HL-60 (cell line): ENCODE data around the gene KIAA1549.

Source experiments
- DNase-seq, 2 experiments: peaks; one replicate each; pipeline ENCODE4 v3.0.0-alpha.2; 2010 to 2020; ENCODE audit warnings: low read depth in 1 of 2, low spot score in 1 of 2
- H3K27ac ChIP-seq: fragments of 250-450 bp; sonication (Bioruptor Pico); replicated peaks from 2 replicates; pipeline ENCODE4 v1.5.1; 2020; ENCODE audit warnings: mild to moderate bottlenecking, moderate library complexity
- H3K27me3 ChIP-seq: fragments of 250-450 bp; sonication (Bioruptor Pico); 2 replicates; pipeline ENCODE4 v1.5.1; 2021; ENCODE audit warnings: mild to moderate bottlenecking, moderate library complexity; ENCODE audit not compliant: insufficient read depth, poor library complexity, severe bottlenecking
- H3K4me3 ChIP-seq: replicated peaks from 2 replicates; pipeline ENCODE4 v1.5.1; 2011; ENCODE audit warnings: mild to moderate bottlenecking, control low read depth, low read length; ENCODE audit not compliant: insufficient read depth
- GABPA ChIP-seq: IDR thresholded peaks from 2 replicates; pipeline ENCODE4 v1.6.1; 2012; ENCODE audit warnings: low read depth
- POLR2AphosphoS5 ChIP-seq: IDR thresholded peaks from 2 replicates; pipeline ENCODE4 v1.6.1; 2012; ENCODE audit warnings: low read depth
- SPI1 ChIP-seq: IDR thresholded peaks from 2 replicates; pipeline ENCODE4 v1.6.1; 2012; ENCODE audit warnings: low read depth, mild to moderate bottlenecking, borderline replicate concordance
- TF ChIP-seq, protein P1 (sequence below): IDR thresholded peaks from 2 replicates; pipeline ENCODE4 v1.6.1; 2012; ENCODE audit warnings: low read depth; ENCODE audit not compliant: insufficient replicate concordance
- TF ChIP-seq, protein P2 (sequence below): IDR thresholded peaks from one replicate; pipeline ENCODE4 v1.5.1; 2011; ENCODE audit warnings: low read length, control low read depth, inconsistent platforms; ENCODE audit not compliant: insufficient read depth

Gene KIAA1549

DNA sequence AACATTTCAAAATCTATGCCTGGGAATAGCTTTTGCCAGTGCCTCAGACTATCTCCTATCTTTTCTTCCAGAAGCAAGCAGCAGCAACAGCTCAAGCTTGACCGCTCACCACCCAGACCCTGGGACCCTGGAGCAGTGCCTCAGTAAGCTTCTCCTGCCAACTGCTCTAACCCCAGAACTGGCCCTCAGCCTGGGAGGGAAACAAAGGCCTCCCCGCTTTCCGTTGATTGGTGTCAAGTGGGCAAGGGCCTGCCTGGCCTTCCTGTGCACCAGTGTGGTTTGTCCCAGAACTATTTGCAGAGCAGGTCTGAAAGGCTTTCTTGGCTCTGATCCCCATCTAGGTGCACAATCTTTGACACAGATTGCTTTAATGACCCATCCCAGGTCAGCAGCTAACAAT is 179.9 kb downstream of the KIAA1549 start:
- H3K4me3 ChIP-seq: no peak overlapping the region
- H3K27ac ChIP-seq: no peak overlapping the region
- DNase-seq: no peak
- TF ChIP-seq, protein P1, sequence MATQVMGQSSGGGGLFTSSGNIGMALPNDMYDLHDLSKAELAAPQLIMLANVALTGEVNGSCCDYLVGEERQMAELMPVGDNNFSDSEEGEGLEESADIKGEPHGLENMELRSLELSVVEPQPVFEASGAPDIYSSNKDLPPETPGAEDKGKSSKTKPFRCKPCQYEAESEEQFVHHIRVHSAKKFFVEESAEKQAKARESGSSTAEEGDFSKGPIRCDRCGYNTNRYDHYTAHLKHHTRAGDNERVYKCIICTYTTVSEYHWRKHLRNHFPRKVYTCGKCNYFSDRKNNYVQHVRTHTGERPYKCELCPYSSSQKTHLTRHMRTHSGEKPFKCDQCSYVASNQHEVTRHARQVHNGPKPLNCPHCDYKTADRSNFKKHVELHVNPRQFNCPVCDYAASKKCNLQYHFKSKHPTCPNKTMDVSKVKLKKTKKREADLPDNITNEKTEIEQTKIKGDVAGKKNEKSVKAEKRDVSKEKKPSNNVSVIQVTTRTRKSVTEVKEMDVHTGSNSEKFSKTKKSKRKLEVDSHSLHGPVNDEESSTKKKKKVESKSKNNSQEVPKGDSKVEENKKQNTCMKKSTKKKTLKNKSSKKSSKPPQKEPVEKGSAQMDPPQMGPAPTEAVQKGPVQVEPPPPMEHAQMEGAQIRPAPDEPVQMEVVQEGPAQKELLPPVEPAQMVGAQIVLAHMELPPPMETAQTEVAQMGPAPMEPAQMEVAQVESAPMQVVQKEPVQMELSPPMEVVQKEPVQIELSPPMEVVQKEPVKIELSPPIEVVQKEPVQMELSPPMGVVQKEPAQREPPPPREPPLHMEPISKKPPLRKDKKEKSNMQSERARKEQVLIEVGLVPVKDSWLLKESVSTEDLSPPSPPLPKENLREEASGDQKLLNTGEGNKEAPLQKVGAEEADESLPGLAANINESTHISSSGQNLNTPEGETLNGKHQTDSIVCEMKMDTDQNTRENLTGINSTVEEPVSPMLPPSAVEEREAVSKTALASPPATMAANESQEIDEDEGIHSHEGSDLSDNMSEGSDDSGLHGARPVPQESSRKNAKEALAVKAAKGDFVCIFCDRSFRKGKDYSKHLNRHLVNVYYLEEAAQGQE: no peak
- TF ChIP-seq, protein P2, sequence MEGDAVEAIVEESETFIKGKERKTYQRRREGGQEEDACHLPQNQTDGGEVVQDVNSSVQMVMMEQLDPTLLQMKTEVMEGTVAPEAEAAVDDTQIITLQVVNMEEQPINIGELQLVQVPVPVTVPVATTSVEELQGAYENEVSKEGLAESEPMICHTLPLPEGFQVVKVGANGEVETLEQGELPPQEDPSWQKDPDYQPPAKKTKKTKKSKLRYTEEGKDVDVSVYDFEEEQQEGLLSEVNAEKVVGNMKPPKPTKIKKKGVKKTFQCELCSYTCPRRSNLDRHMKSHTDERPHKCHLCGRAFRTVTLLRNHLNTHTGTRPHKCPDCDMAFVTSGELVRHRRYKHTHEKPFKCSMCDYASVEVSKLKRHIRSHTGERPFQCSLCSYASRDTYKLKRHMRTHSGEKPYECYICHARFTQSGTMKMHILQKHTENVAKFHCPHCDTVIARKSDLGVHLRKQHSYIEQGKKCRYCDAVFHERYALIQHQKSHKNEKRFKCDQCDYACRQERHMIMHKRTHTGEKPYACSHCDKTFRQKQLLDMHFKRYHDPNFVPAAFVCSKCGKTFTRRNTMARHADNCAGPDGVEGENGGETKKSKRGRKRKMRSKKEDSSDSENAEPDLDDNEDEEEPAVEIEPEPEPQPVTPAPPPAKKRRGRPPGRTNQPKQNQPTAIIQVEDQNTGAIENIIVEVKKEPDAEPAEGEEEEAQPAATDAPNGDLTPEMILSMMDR: no peak
- TF ChIP-seq POLR2AphosphoS5 (no peak), SPI1 (no peak), GABPA (no peak)
- no peaks in the 10 kb centered on the region for H3K27me3 ChIP-seq

DNA sequence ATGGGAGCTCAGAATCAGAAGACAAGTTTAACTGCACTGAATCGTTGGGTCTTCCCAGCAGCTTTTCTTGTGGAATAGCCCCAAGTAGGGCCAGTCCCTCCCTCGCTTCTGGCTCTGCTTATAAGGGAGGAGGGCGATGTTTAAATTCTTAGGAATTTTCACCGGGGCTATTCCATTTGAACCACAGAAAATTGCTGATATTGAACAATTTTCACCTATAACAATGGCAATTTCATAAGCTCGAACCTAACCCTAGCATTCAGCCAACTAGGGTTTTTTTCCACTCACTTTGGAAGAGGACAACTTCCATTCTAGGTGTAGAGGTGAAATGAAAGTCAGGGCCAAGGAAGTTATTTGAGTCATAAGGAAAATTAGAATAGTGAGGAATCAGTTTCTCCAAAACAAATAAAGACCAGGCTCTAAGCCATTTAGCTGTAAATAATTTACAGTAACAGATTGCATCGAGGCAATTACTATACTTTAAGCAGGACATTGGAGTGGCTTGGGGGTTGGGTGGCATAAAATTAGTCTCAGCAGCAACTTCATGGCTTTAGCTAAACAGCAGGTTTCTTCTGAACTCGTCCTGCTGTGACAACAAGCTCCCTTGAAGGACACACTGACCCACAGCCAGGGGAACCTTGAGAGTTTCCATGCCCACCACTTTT is 181.7 kb downstream of the KIAA1549 start:
- TF ChIP-seq GABPA (no peak), POLR2AphosphoS5 (no peak), SPI1 (no peak)
- TF ChIP-seq, protein P1: no peak
- TF ChIP-seq, protein P2: no peak
- H3K27me3 ChIP-seq: no peaks in the 10 kb centered on the region
- H3K4me3 ChIP-seq: no peak overlapping the region
- H3K27ac ChIP-seq: no peak overlapping the region
- DNase-seq: no peak

DNA sequence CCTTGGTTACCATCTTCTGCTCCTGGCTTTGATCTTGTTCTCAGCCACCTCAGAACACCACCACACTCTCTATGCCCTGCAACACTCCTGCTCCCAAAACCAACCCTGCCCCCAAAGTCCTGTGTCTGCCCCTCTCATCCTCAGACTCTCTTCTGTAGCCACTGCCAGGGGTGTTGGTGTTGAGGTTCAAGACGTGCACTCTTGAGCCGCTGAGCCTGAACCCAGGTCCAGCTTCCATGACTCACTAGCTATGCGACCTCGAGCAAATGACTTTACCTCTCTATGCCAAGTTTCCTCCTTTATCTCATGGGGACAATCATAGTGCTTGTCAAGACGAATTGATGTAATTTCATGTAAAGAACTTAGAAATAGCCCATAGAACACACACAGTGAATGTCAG is 182.4 kb downstream of the KIAA1549 start:
- no peak overlapping the region for H3K4me3 ChIP-seq
- H3K27ac ChIP-seq: no peak overlapping the region
- no peaks in the 10 kb centered on the region for H3K27me3 ChIP-seq
- no peak for DNase-seq
- TF ChIP-seq GABPA: no peak
- no peak for TF ChIP-seq POLR2AphosphoS5
- TF ChIP-seq, protein P2: no peak
- TF ChIP-seq, protein P1: no peak
- TF ChIP-seq SPI1: no peak
